ENCODE measurements around the gene ATMIN.

ATMIN gene

DNA sequence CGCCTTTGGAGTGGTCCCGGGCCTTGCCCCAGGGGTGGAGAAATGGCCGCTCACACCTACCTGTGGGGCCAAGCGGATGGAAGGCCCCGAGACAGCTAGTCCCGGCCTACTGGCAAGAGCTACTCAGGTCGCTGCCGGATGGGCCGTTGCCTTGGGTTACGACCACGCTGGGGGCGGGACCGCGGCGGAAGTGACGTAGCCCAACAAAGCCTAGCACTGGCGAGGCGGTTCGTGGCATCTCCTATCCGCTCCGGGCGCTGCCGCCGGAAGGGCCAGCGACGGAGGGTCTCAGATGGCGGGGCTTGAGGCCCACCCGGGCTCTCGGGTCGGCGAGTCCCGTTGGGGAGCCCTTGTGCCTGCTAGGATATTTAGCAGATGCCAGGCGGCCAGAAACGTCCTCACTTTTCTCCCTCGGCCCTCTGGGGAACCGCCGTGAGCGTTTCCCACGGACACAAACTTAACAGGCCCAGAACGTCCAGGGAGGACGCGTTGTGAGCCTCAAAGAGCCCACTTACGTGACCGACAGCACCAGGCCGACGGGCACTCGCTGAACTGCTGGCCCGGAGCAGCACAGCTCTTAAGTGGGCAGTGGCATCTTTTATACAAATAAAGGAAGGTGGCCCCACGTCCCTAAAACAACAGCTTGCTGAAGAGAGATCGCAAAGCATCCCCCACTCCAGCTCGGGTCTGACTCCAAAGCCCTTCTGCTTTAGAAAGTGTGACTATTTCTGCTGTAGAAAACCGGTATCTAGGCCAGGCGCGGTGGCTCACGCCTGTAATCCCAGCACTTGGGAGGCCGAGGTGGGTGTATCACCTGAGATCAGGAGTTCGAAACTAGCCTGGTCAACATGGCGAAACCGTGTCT is 41.7 kb downstream of the ATMIN start, which contains the start of gene C16orf46:
TSS of gene C16orf46 (minus strand) at position 163 of the 865 bp plus-strand sequence. CDS start 13,283 bp downstream, outside the sequence.
- H3K9me2 ChIP-seq (ENCODE audit: low read depth, low read length), result no peaks in the 10 kb centered on the region
- no peaks in the 10 kb centered on the region for H3F3A ChIP-seq (ENCODE audit: insufficient read depth, low read length)
- peak within 1 kb of the TSS; percentile 71 for H3K4me3 ChIP-seq (ENCODE audit: low read depth, low read length, poor library complexity, severe bottlenecking)
- no peaks in the 10 kb centered on the region for H3K27me3 ChIP-seq (ENCODE audit: insufficient read depth, low read length)
- peaks cover 9% of the 10 kb centered on the region; the same call in 1 of the 2 replicates for H3K36me3 ChIP-seq (ENCODE audit: insufficient read depth, low read length)
- H3K79me2 ChIP-seq (ENCODE audit: insufficient read depth, low read length), result no peaks in the 10 kb centered on the region
- H3K4me2 ChIP-seq (ENCODE audit: low read length), result peak within 1 kb of the TSS; percentile 80
- H3K4me1 ChIP-seq (ENCODE audit: insufficient read depth, low read length, severe bottlenecking), result peaks cover 11% of the 10 kb centered on the region
- H4K20me1 ChIP-seq (ENCODE audit: insufficient read depth, low read length), result no peaks in the 10 kb centered on the region
- TF ChIP-seq EZH2 (IDR thresholded peaks at IDR 0.05; ENCODE audit: borderline replicate concordance, low read length), result no peak
- TF ChIP-seq, protein P1, sequence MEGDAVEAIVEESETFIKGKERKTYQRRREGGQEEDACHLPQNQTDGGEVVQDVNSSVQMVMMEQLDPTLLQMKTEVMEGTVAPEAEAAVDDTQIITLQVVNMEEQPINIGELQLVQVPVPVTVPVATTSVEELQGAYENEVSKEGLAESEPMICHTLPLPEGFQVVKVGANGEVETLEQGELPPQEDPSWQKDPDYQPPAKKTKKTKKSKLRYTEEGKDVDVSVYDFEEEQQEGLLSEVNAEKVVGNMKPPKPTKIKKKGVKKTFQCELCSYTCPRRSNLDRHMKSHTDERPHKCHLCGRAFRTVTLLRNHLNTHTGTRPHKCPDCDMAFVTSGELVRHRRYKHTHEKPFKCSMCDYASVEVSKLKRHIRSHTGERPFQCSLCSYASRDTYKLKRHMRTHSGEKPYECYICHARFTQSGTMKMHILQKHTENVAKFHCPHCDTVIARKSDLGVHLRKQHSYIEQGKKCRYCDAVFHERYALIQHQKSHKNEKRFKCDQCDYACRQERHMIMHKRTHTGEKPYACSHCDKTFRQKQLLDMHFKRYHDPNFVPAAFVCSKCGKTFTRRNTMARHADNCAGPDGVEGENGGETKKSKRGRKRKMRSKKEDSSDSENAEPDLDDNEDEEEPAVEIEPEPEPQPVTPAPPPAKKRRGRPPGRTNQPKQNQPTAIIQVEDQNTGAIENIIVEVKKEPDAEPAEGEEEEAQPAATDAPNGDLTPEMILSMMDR (IDR thresholded peaks at IDR 0.05; ENCODE audit: low read length), result no peak
- peak within 1 kb of the TSS; percentile 44; the same call in 1 of the 2 replicates for H2AFZ ChIP-seq (ENCODE audit: low read length)
- peak within 1 kb of the TSS; percentile 69 for H3K9ac ChIP-seq (ENCODE audit: low read length)
- H3K9me3 ChIP-seq (ENCODE audit: low read length), result no peaks in the 10 kb centered on the region
- peak within 1 kb of the TSS; percentile 74 for H3K27ac ChIP-seq (ENCODE audit: low read depth, low read length, poor library complexity, severe bottlenecking)

- Histone ChIP-seq H3K36me3 (ENCODE audit: insufficient read depth, low read length) (peaks cover 19% of the 10 kb centered on the region; the same call in 1 of the 2 replicates), H3F3A (ENCODE audit: insufficient read depth, low read length) (no peaks in the 10 kb centered on the region), H3K27me3 (ENCODE audit: insufficient read depth, low read length) (no peaks in the 10 kb centered on the region), H2AFZ (ENCODE audit: low read length) (no peak overlapping the region), H3K79me2 (ENCODE audit: insufficient read depth, low read length) (no peaks in the 10 kb centered on the region), H3K9ac (ENCODE audit: low read length) (no peak overlapping the region), H3K9me2 (ENCODE audit: low read depth, low read length) (no peaks in the 10 kb centered on the region), H3K4me1 (ENCODE audit: insufficient read depth, low read length, severe bottlenecking) (peaks cover 11% of the 10 kb centered on the region), H3K4me3 (ENCODE audit: low read depth, low read length, poor library complexity, severe bottlenecking) (no peak overlapping the region), H3K9me3 (ENCODE audit: low read length) (no peaks in the 10 kb centered on the region), H3K27ac (ENCODE audit: low read depth, low read length, poor library complexity, severe bottlenecking) (no peak overlapping the region), H4K20me1 (ENCODE audit: insufficient read depth, low read length) (no peaks in the 10 kb centered on the region), H3K4me2 (ENCODE audit: low read length) (no peak overlapping the region)
- TF ChIP-seq, protein P1 (IDR thresholded peaks at IDR 0.05; ENCODE audit: low read length), result no peak
- TF ChIP-seq EZH2 (IDR thresholded peaks at IDR 0.05; ENCODE audit: borderline replicate concordance, low read length), result no peak
These were observed 44.6 kb downstream of the ATMIN start for GRCh38 chr16:81080233-81080632.

- Histone ChIP-seq H3K9me2 (ENCODE audit: low read depth, low read length) (no peaks in the 10 kb centered on the region), H3K36me3 (ENCODE audit: insufficient read depth, low read length) (peaks cover 22% of the 10 kb centered on the region; the same call in 1 of the 2 replicates), H3K4me2 (ENCODE audit: low read length) (no peak overlapping the region), H3K27ac (ENCODE audit: low read depth, low read length, poor library complexity, severe bottlenecking) (no peak overlapping the region), H3K4me1 (ENCODE audit: insufficient read depth, low read length, severe bottlenecking) (peaks cover 10% of the 10 kb centered on the region), H3K9me3 (ENCODE audit: low read length) (no peaks in the 10 kb centered on the region), H3K27me3 (ENCODE audit: insufficient read depth, low read length) (no peaks in the 10 kb centered on the region), H3K4me3 (ENCODE audit: low read depth, low read length, poor library complexity, severe bottlenecking) (no peak overlapping the region), H2AFZ (ENCODE audit: low read length) (no peak overlapping the region), H3K79me2 (ENCODE audit: insufficient read depth, low read length) (no peaks in the 10 kb centered on the region), H4K20me1 (ENCODE audit: insufficient read depth, low read length) (no peaks in the 10 kb centered on the region), H3F3A (ENCODE audit: insufficient read depth, low read length) (no peaks in the 10 kb centered on the region), H3K9ac (ENCODE audit: low read length) (no peak overlapping the region)
- TF ChIP-seq, protein P1 (IDR thresholded peaks at IDR 0.05; ENCODE audit: low read length), result no peak
- TF ChIP-seq EZH2 (IDR thresholded peaks at IDR 0.05; ENCODE audit: borderline replicate concordance, low read length), result no peak
These were observed 45.4 kb downstream of the ATMIN start for GRCh38 chr16:81081014-81081413.

Measured in OCI-LY1 (cell line).